AG10803 (cell line): Measurements from ENCODE around the gene TOE1.
A peak's percentile ranks its signal among the peaks of the same experiment; 100 is the strongest.

Experiments used
- DNase-seq: peaks from one replicate; pipeline ENCODE4 v3.0.0; 2010; ENCODE audit warnings: low read depth
- H3K4me3 ChIP-seq: 2 replicates; pipeline ENCODE4 v1.5.1; 2011; ENCODE audit warnings: mild to moderate bottlenecking, low read length, control low read depth
- TF ChIP-seq, protein P1 (sequence below): conservative IDR thresholded peaks from 2 replicates; pipeline ENCODE4 v1.5.1; 2011; ENCODE audit warnings: mild to moderate bottlenecking, low read length, control low read depth, inconsistent platforms

The TOE1 gene

DNA sequence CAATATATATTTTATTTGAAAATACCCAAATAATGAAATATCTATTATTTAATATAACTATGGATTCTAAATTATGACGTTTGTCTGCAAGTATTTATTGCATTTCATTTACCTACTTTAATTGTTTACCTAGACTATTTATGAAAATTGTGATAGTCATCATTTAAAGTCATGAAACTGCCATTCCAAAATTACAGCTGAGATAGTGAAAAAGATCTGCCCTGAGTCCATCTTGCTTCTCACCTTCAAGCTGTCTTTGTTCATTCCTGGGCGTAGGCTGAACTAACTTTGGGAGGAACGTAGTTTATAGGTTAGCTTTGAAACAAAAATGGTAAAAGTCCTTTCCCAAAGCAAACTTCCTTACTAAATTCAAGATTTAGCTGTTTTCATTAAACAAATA is 25.7 kb upstream of the TOE1 start:
- TF ChIP-seq, protein P1, sequence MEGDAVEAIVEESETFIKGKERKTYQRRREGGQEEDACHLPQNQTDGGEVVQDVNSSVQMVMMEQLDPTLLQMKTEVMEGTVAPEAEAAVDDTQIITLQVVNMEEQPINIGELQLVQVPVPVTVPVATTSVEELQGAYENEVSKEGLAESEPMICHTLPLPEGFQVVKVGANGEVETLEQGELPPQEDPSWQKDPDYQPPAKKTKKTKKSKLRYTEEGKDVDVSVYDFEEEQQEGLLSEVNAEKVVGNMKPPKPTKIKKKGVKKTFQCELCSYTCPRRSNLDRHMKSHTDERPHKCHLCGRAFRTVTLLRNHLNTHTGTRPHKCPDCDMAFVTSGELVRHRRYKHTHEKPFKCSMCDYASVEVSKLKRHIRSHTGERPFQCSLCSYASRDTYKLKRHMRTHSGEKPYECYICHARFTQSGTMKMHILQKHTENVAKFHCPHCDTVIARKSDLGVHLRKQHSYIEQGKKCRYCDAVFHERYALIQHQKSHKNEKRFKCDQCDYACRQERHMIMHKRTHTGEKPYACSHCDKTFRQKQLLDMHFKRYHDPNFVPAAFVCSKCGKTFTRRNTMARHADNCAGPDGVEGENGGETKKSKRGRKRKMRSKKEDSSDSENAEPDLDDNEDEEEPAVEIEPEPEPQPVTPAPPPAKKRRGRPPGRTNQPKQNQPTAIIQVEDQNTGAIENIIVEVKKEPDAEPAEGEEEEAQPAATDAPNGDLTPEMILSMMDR: no peak
- DNase-seq: no peak
- H3K4me3 ChIP-seq: no peak overlapping the region

- TF ChIP-seq, protein P1: no peak
- H3K4me3 ChIP-seq: no peak overlapping the region
- DNase-seq: no peak
Measured at GRCh38 chr1:45317166-45317565, 22.8 kb upstream of the TOE1 start.

- no peak overlapping the region for H3K4me3 ChIP-seq
- TF ChIP-seq, protein P1: no peak
- DNase-seq: no peak
Measured at GRCh38 chr1:45319761-45320160, 20.2 kb upstream of the TOE1 start.

- TF ChIP-seq, protein P1: no peak
- DNase-seq: no peak
- H3K4me3 ChIP-seq: no peak overlapping the region
Measured at GRCh38 chr1:45321444-45321843, 18.5 kb upstream of the TOE1 start.

DNA sequence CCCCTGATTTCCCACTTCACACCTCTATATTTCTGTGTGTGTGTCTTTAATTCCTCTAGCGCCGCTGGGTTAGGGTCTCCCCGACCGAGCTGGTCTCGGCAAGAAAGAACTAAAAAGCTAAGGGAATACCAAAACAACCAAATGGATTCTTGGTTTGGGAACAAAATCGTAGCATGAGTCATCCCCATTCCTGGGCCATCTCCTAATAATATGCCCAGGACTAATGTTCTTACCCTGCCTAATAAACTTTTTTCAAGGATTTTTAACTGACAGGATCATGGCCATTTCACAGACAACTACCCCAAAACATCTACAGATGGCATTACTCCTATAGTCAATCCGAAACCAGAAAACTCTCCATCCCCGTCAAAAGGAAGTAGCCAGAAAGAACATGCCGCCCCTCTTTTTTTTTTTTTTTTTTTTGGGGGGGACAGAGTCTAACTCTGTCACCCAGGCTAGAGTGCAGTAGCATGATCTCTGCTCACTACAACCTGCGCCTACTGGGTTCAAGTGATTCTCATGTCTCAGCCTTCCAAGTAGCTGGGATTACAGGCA is 17.4 kb upstream of the TOE1 start:
- no peak for DNase-seq
- no peak overlapping the region for H3K4me3 ChIP-seq
- TF ChIP-seq, protein P1: no peak

DNA sequence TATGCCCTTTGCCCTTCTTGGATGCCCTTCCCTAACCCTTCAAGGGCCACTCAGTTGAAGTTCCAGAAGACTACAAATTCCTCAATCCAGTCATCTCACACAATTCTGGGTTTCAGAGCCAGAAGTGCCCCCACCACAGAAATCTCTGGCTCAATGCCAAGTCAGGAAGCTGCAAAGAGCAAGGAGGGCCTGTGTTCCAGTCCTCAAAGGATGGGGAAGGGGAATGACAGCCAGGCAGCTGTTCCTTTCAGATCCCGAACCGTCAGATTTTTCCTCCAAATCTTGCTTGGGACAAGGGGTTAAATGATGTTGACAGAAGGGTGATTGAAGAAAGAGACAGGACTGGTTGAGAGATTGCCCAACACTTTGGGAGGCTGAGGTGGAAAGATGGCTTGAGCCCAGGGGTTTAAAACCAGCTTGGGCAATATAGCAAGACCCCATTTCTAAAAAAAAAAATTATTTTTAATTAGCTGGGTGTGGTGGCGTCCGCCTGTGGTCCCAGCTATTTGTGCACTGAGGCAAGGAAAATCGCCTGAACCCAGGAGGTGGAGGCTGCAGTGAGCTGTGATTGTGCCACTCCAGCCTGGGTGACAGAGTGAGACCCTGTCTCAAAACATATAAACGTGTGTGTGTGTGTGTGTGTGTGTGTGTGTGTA is 14.0 kb upstream of the TOE1 start:
- H3K4me3 ChIP-seq: peak overlapping the region; percentile 65
- no peak for DNase-seq
- TF ChIP-seq, protein P1: no peak
